Glutamatergic neuron (in vitro differentiated cells): ENCODE results near the gene TMEM183A. TPM values are rescaled to one million over a fixed set of nuclear protein-coding genes. Genes with fewer than 3 reads are reported as not detected.
"Not testable (repeated sequence)": the region's sequence is repeated elsewhere in the genome, so short reads cannot be mapped to it uniquely, and the experiment has no call there.

Experiments used
- DNase-seq: peaks from one replicate; pipeline ENCODE4 v3.0.0; 2022
- H3K27ac Mint-ChIP-seq: one replicate; pipeline ENCODE4 v1.8.0; 2020; ENCODE audit warnings: mild to moderate bottlenecking, mixed read lengths, inconsistent platforms; ENCODE audit not compliant: unreplicated experiment
- H3K27me3 Mint-ChIP-seq: one replicate; pipeline ENCODE4 v1.8.0; 2020; ENCODE audit warnings: mild to moderate bottlenecking, moderate library complexity, mixed read lengths, inconsistent platforms; ENCODE audit not compliant: unreplicated experiment
- H3K36me3 Mint-ChIP-seq: one replicate; pipeline ENCODE4 v1.8.0; 2020; ENCODE audit warnings: mild to moderate bottlenecking, mixed read lengths, inconsistent platforms; ENCODE audit not compliant: unreplicated experiment
- H3K4me1 Mint-ChIP-seq: one replicate; pipeline ENCODE4 v1.8.0; 2020; ENCODE audit warnings: mild to moderate bottlenecking, low read depth, mixed read lengths, inconsistent platforms; ENCODE audit not compliant: unreplicated experiment
- H3K4me3 Mint-ChIP-seq: one replicate; pipeline ENCODE4 v1.8.0; 2020; ENCODE audit warnings: mild to moderate bottlenecking, mixed read lengths, inconsistent platforms; ENCODE audit not compliant: unreplicated experiment
- H3K9me3 Mint-ChIP-seq: one replicate; pipeline ENCODE4 v1.8.0; 2020; ENCODE audit warnings: mild to moderate bottlenecking, moderate library complexity, mixed read lengths, inconsistent platforms; ENCODE audit not compliant: unreplicated experiment
- CTCF ChIP-seq: fragments of 200-600 bp; sonication (generic); IDR thresholded peaks from one replicate; pipeline ENCODE4 v1.5.0; 2021; ENCODE audit not compliant: partially characterized antibody, unreplicated experiment
- total RNA-seq: library from RNA; stranded (reverse); fragmentation: NEBNext Ultra II Directional; extraction: Animal tissue kit (Norgen Biotek cat#: 25700); gene quantifications from one replicate; pipeline ENCODE4 v1.2.1, GENCODE V29; 2021; ENCODE audit not compliant: unreplicated experiment

TMEM183A gene
- total RNA-seq, 1 donor from 2014 or later: 61.5 TPM

- DNase-seq: no peak
- Mint-ChIP-seq H3K36me3 (no peaks in the 10 kb centered on the region), H3K9me3 (no peaks in the 10 kb centered on the region), H3K27me3 (no peaks in the 10 kb centered on the region), H3K27ac (no peak overlapping the region), H3K4me1 (no peaks in the 10 kb centered on the region), H3K4me3 (no peak overlapping the region)
- TF ChIP-seq CTCF: no peak
Observed at GRCh38 chr1:202974856-202975255, 32.3 kb upstream of the TMEM183A start.

- no peak for DNase-seq
- H3K4me3 Mint-ChIP-seq: no peak overlapping the region
- no peaks in the 10 kb centered on the region for H3K4me1 Mint-ChIP-seq
- H3K9me3 Mint-ChIP-seq: no peaks in the 10 kb centered on the region
- H3K27me3 Mint-ChIP-seq: no peaks in the 10 kb centered on the region
- no peak for TF ChIP-seq CTCF
- no peak overlapping the region for H3K27ac Mint-ChIP-seq
- H3K36me3 Mint-ChIP-seq: no peaks in the 10 kb centered on the region
Observed at GRCh38 chr1:202976633-202977032, 30.5 kb upstream of the TMEM183A start.

- no peak overlapping the region for H3K27ac Mint-ChIP-seq
- no peaks in the 10 kb centered on the region for H3K9me3 Mint-ChIP-seq
- DNase-seq: no peak
- H3K27me3 Mint-ChIP-seq: no peaks in the 10 kb centered on the region
- no peak overlapping the region for H3K4me3 Mint-ChIP-seq
- no peaks in the 10 kb centered on the region for H3K36me3 Mint-ChIP-seq
- no peaks in the 10 kb centered on the region for H3K4me1 Mint-ChIP-seq
- no peak for TF ChIP-seq CTCF
Observed at GRCh38 chr1:202979459-202979858, 27.7 kb upstream of the TMEM183A start.

GRCh38 chr1:202981939-202982338 is 25.2 kb upstream of the TMEM183A start:
- H3K9me3 Mint-ChIP-seq: no peaks in the 10 kb centered on the region
- DNase-seq: no peak
- no peak overlapping the region for H3K4me3 Mint-ChIP-seq
- TF ChIP-seq CTCF: no peak
- H3K4me1 Mint-ChIP-seq: no peaks in the 10 kb centered on the region
- peaks cover 2% of the 10 kb centered on the region for H3K36me3 Mint-ChIP-seq
- no peaks in the 10 kb centered on the region for H3K27me3 Mint-ChIP-seq
- H3K27ac Mint-ChIP-seq: no peak overlapping the region

- Mint-ChIP-seq H3K36me3 (peaks cover 5% of the 10 kb centered on the region), H3K4me1 (no peaks in the 10 kb centered on the region), H3K9me3 (no peaks in the 10 kb centered on the region), H3K27ac (no peak overlapping the region), H3K27me3 (no peaks in the 10 kb centered on the region), H3K4me3 (no peak overlapping the region)
- no peak for TF ChIP-seq CTCF
- no peak for DNase-seq
Observed at GRCh38 chr1:202982715-202983430, 24.3 kb upstream of the TMEM183A start.

GRCh38 chr1:202986120-202986519 is 21.1 kb upstream of the TMEM183A start:
- not testable (repeated sequence) for H3K27me3 Mint-ChIP-seq, H3K9me3 Mint-ChIP-seq, H3K4me1 Mint-ChIP-seq, H3K27ac Mint-ChIP-seq, H3K4me3 Mint-ChIP-seq, H3K36me3 Mint-ChIP-seq, DNase-seq
